Right lobe of liver (tissue), 6 donors: ENCODE results near the gene GPS1. TPM values are rescaled to one million over a fixed set of nuclear protein-coding genes. Genes with fewer than 3 reads are reported as not detected.

Source experiments
- ATAC-seq, 4 donors: fragments of 200-7000 bp; cut with Tn5 transposase; one replicate each; pipeline ENCODE4 v1.9.1; 2020; ENCODE audit warnings: mild to moderate bottlenecking in 4 of 4, moderate library complexity in 4 of 4
- DNase-seq, 3 donors: peaks; one replicate each; pipeline ENCODE4 v3.0.0-alpha.2; 2020
- H3K27ac ChIP-seq, 3 donors: fragments of 200-600 bp; one replicate each; pipeline ENCODE4 v1.8.0; 2022
- H3K27me3 ChIP-seq, 2 donors: fragments of 200-600 bp; one replicate each; pipeline ENCODE4 v1.8.0; 2022
- H3K36me3 ChIP-seq, 4 donors: fragments of 200-600 bp; sonication (generic) in 1 of 4; one replicate each; pipeline versions ENCODE4 v1.5.1 to v1.8.0; 2017 to 2022; ENCODE audit warnings: control low read depth in 1 of 4
- H3K4me1 ChIP-seq, 4 donors: fragments of 200-600 bp; sonication (generic) in 1 of 4; one replicate each; pipeline versions ENCODE4 v1.5.1 to v1.8.0; 2017 to 2022; ENCODE audit warnings: control low read depth in 1 of 4
- H3K4me3 ChIP-seq, 3 donors: fragments of 200-600 bp; one replicate each; pipeline ENCODE4 v1.8.0; 2022
- H3K9me3 ChIP-seq, 4 donors: fragments of 200-600 bp; sonication (generic) in 1 of 4; one replicate each; pipeline versions ENCODE4 v1.5.1 to v1.8.0; 2017 to 2022; ENCODE audit warnings: control low read depth in 1 of 4
- POLR2A ChIP-seq: fragments of 450-650 bp; IDR thresholded peaks from one replicate; pipeline ENCODE4 v1.6.1; 2017; ENCODE audit warnings: antibody characterized with exemption, mild to moderate bottlenecking
- WGBS: methylation state at CpG from one replicate; pipeline ENCODE4 v1.1.6; 2018; ENCODE audit warnings: low coverage, low lambda C conversion rate; ENCODE audit not compliant: insufficient coverage; ENCODE audit errors: missing lambda C conversion rate; 5-methylcytosine and 5-hydroxymethylcytosine counted together
- intact Hi-C, 2 donors: fragments of 100-400 bp; cut with DNase I; formaldehyde crosslinking; loops; one replicate each; pipeline versions ENCODE4 v1.11.2 to v1.14.1; 2022
- total RNA-seq, 6 experiments: library from RNA; depleted of rRNA in 2 of 6; stranded (reverse); fragments of >200 nt in 2 of 6; fragmentation: NEBNext Ultra II Directional in 3 of 6; extraction: Animal tissue kit (Norgen Biotek cat#: 25700) in 3 of 6; gene quantifications; one replicate each; pipeline versions ENCODE4 v1.1.0 to v1.2.4, GENCODE V29; 2016 to 2023
- TF ChIP-seq, protein P1 (sequence below), 4 donors: fragments of 200-600 bp in 3 of 4; fragments of 450-650 bp in 1 of 4; IDR thresholded peaks; one replicate each; pipeline versions ENCODE4 v1.5.1 to v1.8.0; 2016 to 2022; ENCODE audit warnings: antibody characterized with exemption in 4 of 4, mild to moderate bottlenecking in 2 of 4
- donor health status: DM: no; HTN: yes; CAD: no.
- donor health status: DM: no; HTN: no; CAD: no.
- donor health status: DM: no; HTN: no; CAD: no.
- donor health status: DM: no; HTN: yes; CAD: no.
- donor health status: DM: no; HTN: yes; CAD: no.

GPS1 gene
- total RNA-seq, 6 experiments from 2014 or later: 46.5 to 93.5 (median 62.1) TPM

DNA sequence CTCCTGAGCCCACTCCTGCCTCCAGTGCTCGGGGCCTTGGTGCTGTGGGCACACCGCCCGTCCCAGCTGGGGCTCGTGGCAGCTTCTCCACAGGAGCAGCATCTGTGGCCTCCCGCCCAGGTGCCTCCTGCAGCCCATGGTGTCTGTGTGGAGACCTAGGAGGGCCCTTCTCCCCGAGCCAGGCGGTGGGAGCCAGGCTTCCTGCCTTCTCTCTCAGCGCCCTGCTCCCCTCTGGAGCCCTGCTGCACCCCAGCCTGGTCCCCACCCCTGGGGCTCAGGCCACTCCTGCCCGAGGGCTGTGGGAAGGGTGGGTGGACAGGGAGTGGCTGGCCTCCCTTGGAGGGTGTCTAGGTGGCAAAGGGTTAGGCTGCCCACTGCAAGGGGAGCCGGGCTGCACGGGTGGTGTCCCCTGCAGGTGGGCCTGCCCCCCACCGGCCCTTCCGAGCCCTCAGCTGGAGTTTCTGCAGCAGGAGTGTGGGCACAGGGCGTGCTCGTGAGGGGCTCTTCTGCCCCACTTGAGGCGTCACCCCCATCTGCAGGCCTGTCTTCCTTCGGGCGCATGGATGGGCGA lies 40.0 kb upstream of the GPS1 start:
- no peak overlapping the region for H3K27ac ChIP-seq
- ATAC-seq: no peak
- TF ChIP-seq, protein P1, sequence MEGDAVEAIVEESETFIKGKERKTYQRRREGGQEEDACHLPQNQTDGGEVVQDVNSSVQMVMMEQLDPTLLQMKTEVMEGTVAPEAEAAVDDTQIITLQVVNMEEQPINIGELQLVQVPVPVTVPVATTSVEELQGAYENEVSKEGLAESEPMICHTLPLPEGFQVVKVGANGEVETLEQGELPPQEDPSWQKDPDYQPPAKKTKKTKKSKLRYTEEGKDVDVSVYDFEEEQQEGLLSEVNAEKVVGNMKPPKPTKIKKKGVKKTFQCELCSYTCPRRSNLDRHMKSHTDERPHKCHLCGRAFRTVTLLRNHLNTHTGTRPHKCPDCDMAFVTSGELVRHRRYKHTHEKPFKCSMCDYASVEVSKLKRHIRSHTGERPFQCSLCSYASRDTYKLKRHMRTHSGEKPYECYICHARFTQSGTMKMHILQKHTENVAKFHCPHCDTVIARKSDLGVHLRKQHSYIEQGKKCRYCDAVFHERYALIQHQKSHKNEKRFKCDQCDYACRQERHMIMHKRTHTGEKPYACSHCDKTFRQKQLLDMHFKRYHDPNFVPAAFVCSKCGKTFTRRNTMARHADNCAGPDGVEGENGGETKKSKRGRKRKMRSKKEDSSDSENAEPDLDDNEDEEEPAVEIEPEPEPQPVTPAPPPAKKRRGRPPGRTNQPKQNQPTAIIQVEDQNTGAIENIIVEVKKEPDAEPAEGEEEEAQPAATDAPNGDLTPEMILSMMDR (IDR thresholded peaks at IDR 0.05): no peak
- TF ChIP-seq POLR2A: no peak
- intact Hi-C loops: loop anchor here in 1 of 2 donors (10.0 kb wide), 1 partner anchor 127 kb away; no protein-coding TSS in a partner anchor
- 90% methylated on average over 2 of the region's 19 CpGs for WGBS
- DNase-seq: no peak
- H3K36me3 ChIP-seq: peaks cover 0 to 9% (median 0%) of the 10 kb centered on the region in 4 donors
- no peak overlapping the region for H3K4me3 ChIP-seq
- no peaks in the 10 kb centered on the region for H3K27me3 ChIP-seq
- no peaks in the 10 kb centered on the region for H3K9me3 ChIP-seq
- H3K4me1 ChIP-seq: no peaks in the 10 kb centered on the region

DNA sequence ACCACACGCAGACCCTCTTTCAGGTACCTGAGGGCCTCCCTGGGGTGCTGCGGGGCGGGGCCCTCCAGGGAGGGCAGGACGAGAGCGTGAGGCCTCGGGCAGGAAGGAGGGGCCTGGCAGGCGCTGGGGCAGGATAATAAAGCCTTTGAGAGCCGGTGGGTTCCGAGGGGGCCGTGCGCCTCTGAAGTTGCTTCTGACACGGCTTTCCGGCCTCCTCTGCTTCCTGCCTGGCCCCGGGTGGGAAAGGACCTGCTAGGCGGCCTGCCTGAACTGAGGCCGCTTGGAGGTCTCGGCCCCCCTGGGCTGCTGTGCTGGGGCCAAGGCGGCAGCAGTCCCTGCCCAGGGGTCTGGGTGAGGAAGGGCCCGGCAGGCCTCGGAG lies 39.4 kb upstream of the GPS1 start:
- Histone ChIP-seq H3K27me3 (no peaks in the 10 kb centered on the region), H3K36me3 (peaks cover 0 to 9% (median 0%) of the 10 kb centered on the region in 4 donors), H3K4me1 (no peaks in the 10 kb centered on the region), H3K4me3 (no peak overlapping the region), H3K9me3 (no peaks in the 10 kb centered on the region), H3K27ac (no peak overlapping the region)
- ATAC-seq: no peak
- TF ChIP-seq POLR2A: no peak
- TF ChIP-seq, protein P1 (IDR thresholded peaks at IDR 0.05): no peak
- intact Hi-C loops: loop anchor here in 1 of 2 donors (10.0 kb wide), 1 partner anchor 127 kb away; no protein-coding TSS in a partner anchor
- no peak for DNase-seq
- WGBS: 63% methylated on average over 3 of the region's 20 CpGs

GRCh38 chr17:82012640-82013295 lies 38.9 kb upstream of the GPS1 start:
- TF ChIP-seq POLR2A: no peak
- TF ChIP-seq, protein P1 (IDR thresholded peaks at IDR 0.05): no peak
- Histone ChIP-seq H3K27me3 (no peaks in the 10 kb centered on the region), H3K4me3 (no peak overlapping the region), H3K9me3 (no peaks in the 10 kb centered on the region), H3K27ac (no peak overlapping the region), H3K4me1 (no peaks in the 10 kb centered on the region), H3K36me3 (peaks cover 0 to 14% (median 0%) of the 10 kb centered on the region in 4 donors)
- ATAC-seq (no peak), DNase-seq (no peak)
- 83% methylated on average over 3 of the region's 19 CpGs for WGBS
- intact Hi-C loops: loop anchor here in 1 of 2 donors (10.0 kb wide), 1 partner anchor 128 kb away; no protein-coding TSS in a partner anchor

DNA sequence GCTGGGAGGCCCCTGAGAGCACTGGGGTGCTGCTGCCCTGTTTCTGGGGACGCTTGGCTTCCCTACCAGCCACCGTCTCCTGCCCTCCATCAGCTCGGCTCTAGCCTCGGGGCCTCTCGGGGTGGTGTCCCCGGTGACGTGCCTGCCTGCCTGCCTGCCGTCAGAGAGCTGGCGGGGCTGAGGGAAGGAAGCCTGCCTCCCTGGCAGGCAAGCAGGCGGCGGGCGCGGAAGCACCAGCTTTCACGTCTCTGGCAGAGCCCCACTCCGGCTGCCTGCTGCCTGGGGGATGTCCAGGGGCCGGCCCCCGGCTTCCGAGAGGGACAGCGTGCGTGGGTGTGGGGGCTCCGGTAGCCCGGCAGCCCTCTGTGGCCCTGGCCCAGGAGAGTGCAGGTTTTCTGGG lies 38.4 kb upstream of the GPS1 start:
- TF ChIP-seq, protein P1 (IDR thresholded peaks at IDR 0.05): no peak
- TF ChIP-seq POLR2A: no peak
- Histone ChIP-seq H3K9me3 (no peaks in the 10 kb centered on the region), H3K27me3 (no peaks in the 10 kb centered on the region), H3K4me3 (no peak overlapping the region), H3K27ac (no peak overlapping the region), H3K4me1 (no peaks in the 10 kb centered on the region), H3K36me3 (peaks cover 0 to 17% (median 0%) of the 10 kb centered on the region in 4 donors)
- DNase-seq (no peak), ATAC-seq (no peak)
- intact Hi-C loops: loop anchor here in 1 of 2 donors (10.0 kb wide), 1 partner anchor 129 kb away; no protein-coding TSS in a partner anchor
- no CpG with 5 or more reads among the region's 22 CpGs for WGBS
